Measurements from ENCODE around the gene ZIC4.

ZIC4 gene

GRCh38 chr3:147368561-147369221 lies 37.7 kb downstream of the ZIC4 start:
- no peak for DNase-seq

- DNase-seq: no peak
Observed at GRCh38 chr3:147368151-147368550, 38.2 kb downstream of the ZIC4 start.

GRCh38 chr3:147367676-147368075 lies 38.7 kb downstream of the ZIC4 start:
- no peak for DNase-seq

- no peak for DNase-seq
Observed at GRCh38 chr3:147365196-147366115, 40.9 kb downstream of the ZIC4 start.

- DNase-seq: no peak
Observed at GRCh38 chr3:147364771-147365170, 41.6 kb downstream of the ZIC4 start.

- peak; percentile 0 for DNase-seq
Observed at GRCh38 chr3:147361454-147362420, 44.6 kb downstream of the ZIC4 start.

- DNase-seq: no peak
Observed at GRCh38 chr3:147360646-147361453, 45.5 kb downstream of the ZIC4 start.

- DNase-seq: no peak
Observed at GRCh38 chr3:147360051-147360439, 46.3 kb downstream of the ZIC4 start.

GRCh38 chr3:147359177-147360050 lies 46.9 kb downstream of the ZIC4 start:
- DNase-seq: no peak

- no peak for DNase-seq
Observed at GRCh38 chr3:147358144-147358992, 48.0 kb downstream of the ZIC4 start.

GRCh38 chr3:147356909-147357900 lies 49.1 kb downstream of the ZIC4 start:
- DNase-seq: no peak

GRCh38 chr3:147356145-147356908 lies 50.0 kb downstream of the ZIC4 start:
- DNase-seq: no peak

- DNase-seq: no peak
Observed at GRCh38 chr3:147355753-147356090, 50.6 kb downstream of the ZIC4 start.

- no peak for DNase-seq
Observed at GRCh38 chr3:147355084-147355752, 51.1 kb downstream of the ZIC4 start.

GRCh38 chr3:147354623-147355022 lies 51.7 kb downstream of the ZIC4 start:
- no peak for DNase-seq

- no peak for DNase-seq
Observed at GRCh38 chr3:147351301-147351700, 55.0 kb downstream of the ZIC4 start.

- DNase-seq: no peak
Observed at GRCh38 chr3:147348976-147349375, 57.4 kb downstream of the ZIC4 start.

GRCh38 chr3:147343926-147344325 lies 62.4 kb downstream of the ZIC4 start:
- DNase-seq: no peak

All from CD4-positive, alpha-beta T cell treated with Interleukin-4 for 4 hours (primary cell).